Stimulated activated naive CD8-positive, alpha-beta T cell treated with anti-CD3 and anti-CD28 coated beads, Interleukin-15, Interleukin-2, amounts not matched to agents 100 ng/mL and 50 ng/mL, for 24 hours (primary cell): ENCODE measurements around the gene ALPI.

Source experiments
- H3K27ac Mint-ChIP-seq: one replicate; pipeline ENCODE4 v1.8.0; 2021; ENCODE audit warnings: mild to moderate bottlenecking, mixed read lengths
- H3K27me3 Mint-ChIP-seq: one replicate; pipeline ENCODE4 v1.8.0; 2021; ENCODE audit warnings: mixed read lengths
- H3K36me3 Mint-ChIP-seq: one replicate; pipeline ENCODE4 v1.8.0; 2021; ENCODE audit warnings: low read depth, mixed read lengths
- H3K4me1 Mint-ChIP-seq: one replicate; pipeline ENCODE4 v1.8.0; 2021; ENCODE audit warnings: low read depth, mixed read lengths
- H3K4me3 Mint-ChIP-seq: one replicate; pipeline ENCODE4 v1.8.0; 2021; ENCODE audit warnings: mild to moderate bottlenecking, mixed read lengths
- H3K9me3 Mint-ChIP-seq: one replicate; pipeline ENCODE4 v1.8.0; 2021; ENCODE audit warnings: mixed read lengths

Gene ALPI

DNA sequence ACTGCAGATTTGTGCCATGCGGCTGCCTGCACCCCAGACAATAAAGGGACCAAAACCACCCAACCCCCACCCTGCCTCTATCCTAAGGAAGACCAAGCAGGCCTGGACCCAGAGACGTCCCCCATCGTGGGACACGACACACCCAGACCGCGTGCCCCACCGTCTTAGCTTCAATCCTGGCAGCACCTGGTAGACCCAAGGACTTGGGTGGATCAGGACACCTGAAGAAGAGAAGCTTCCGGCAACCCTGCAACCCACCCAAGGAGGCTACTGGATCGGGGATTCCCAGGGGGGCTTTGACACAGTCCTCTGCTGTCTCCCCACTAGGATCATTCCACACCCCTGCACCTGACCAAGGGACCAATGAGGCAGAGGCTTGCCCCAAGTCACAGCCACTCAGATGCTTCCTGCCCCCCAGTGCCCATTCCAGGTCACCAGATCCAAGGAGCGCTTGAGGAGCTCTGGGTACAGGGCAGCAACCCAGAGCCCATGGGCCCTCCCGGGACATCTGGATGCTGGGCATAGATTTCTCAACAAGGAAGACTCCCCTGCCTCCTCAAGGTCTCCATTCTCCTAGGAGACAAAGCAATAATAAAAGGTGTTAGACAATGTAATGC lies 3.6 kb downstream of the ALPI start:
- H3K4me1 Mint-ChIP-seq, result no peaks in the 10 kb centered on the region
- H3K27ac Mint-ChIP-seq, result no peak overlapping the region
- H3K4me3 Mint-ChIP-seq, result no peak overlapping the region
- H3K9me3 Mint-ChIP-seq, result no peaks in the 10 kb centered on the region
- H3K36me3 Mint-ChIP-seq, result no peaks in the 10 kb centered on the region
- peaks cover 10% of the 10 kb centered on the region for H3K27me3 Mint-ChIP-seq

DNA sequence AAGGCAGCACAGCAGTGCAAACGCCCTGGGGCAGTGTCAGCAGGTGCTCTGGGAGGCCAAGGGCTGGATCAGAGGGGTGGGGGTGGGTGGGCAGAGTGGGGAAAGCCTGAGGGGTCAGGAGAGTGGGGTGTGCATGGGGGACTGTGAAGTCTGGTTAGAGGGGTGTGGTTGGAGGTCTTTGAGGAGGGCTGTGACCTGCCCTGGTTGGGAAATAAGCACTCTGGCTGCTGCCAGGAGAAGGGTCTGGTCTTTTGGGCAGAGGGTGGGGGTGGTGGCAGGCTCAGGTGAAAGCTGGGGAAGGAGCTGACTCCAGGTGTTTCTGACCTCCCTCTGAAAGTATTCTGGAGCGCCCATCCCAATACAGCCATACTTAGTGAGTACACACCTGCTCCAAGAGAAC lies 4.2 kb downstream of the ALPI start:
- Mint-ChIP-seq H3K36me3 (no peaks in the 10 kb centered on the region), H3K4me3 (no peak overlapping the region)

DNA sequence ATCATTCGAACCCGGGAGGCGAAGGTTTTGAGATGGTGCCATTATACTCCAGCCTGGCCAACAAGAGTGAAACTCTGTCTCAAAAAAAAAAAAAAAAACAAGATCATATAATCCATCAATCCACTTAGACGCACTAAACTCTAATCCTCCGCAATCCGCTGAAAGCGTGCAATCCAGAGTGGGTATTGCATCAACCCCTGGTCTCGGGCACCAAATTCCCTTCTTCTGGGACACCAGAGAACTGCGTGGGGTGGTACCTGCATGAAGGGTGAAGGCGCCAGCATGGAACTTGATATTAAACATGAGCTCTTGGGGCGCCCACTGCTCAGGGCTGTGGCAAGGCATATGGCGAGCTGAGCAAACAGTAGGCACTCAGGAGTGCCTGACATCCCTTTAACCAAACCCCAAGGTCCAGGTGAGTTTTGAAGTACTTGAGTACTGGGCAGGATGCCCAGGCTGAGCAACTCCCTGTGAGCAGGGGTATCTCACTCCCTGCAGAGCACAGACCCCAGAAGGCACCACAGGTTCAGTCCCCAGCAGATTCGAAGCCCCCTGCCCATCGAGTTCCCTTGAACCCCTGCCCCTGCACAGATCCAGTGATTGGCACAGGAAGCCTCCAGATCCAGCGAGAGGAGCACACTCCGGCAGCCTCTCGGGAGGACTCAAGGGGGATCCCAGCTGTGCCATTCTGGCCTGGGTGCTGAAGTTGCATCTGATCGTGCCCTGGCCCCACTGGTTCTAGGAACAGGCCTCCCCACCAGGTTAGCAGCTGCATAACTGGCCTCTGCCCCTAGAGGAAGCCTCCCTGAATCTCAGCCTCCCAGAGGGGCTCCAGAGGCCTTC lies 8.0 kb downstream of the ALPI start:
- H3K27ac Mint-ChIP-seq, result no peak overlapping the region
- no peaks in the 10 kb centered on the region for H3K4me1 Mint-ChIP-seq
- H3K4me3 Mint-ChIP-seq, result no peak overlapping the region
- no peaks in the 10 kb centered on the region for H3K36me3 Mint-ChIP-seq
- peaks cover 6% of the 10 kb centered on the region for H3K27me3 Mint-ChIP-seq
- H3K9me3 Mint-ChIP-seq, result no peaks in the 10 kb centered on the region

More for the DNA sequence above, 4.2 kb downstream of the ALPI start:
- Mint-ChIP-seq H3K27me3 (peaks cover 7% of the 10 kb centered on the region), H3K9me3 (no peaks in the 10 kb centered on the region), H3K27ac (no peak overlapping the region), H3K4me1 (no peaks in the 10 kb centered on the region)

DNA sequence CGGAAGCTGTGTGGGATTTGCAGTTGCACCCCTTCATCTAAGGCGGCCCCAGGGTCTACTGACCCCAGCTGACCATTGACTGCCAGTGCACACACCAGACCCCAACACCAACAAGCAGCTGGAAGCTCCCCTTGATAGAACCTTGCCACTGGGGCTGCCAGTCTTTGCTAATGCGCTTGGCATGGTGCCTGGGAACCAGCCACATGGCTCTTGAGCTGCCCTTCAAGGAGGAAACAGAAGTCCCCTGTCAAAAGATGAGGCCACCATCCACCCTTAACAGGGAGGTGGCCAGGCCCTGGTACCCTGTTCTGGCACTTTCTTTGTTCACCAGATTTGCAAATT lies 8.6 kb downstream of the ALPI start:
- Mint-ChIP-seq H3K27me3 (peaks cover 8% of the 10 kb centered on the region), H3K9me3 (no peaks in the 10 kb centered on the region), H3K4me1 (no peaks in the 10 kb centered on the region), H3K4me3 (no peak overlapping the region), H3K36me3 (no peaks in the 10 kb centered on the region), H3K27ac (no peak overlapping the region)

DNA sequence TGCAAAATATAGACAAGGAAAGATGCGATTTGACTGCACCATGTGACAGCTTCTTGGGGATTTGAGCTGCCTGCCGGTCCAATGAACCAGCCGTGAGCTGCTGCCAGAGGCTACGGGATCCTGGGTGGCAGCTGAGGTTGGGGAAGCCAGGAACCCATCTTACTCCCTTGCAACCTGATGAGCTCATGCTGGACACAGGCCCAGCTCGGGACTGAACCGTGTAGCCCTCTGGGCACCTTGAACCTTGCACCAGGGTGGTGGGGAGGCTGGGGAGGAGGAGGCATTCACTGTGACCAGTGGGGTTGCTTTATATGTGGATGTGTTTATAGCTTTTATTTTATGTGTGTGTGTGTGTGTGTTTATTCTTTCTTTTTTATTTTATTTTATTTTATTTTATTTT lies 9.1 kb downstream of the ALPI start:
- no peak overlapping the region for H3K27ac Mint-ChIP-seq
- H3K4me1 Mint-ChIP-seq, result no peaks in the 10 kb centered on the region
- no peaks in the 10 kb centered on the region for H3K36me3 Mint-ChIP-seq
- H3K27me3 Mint-ChIP-seq, result peaks cover 12% of the 10 kb centered on the region
- H3K9me3 Mint-ChIP-seq, result no peaks in the 10 kb centered on the region
- no peak overlapping the region for H3K4me3 Mint-ChIP-seq

DNA sequence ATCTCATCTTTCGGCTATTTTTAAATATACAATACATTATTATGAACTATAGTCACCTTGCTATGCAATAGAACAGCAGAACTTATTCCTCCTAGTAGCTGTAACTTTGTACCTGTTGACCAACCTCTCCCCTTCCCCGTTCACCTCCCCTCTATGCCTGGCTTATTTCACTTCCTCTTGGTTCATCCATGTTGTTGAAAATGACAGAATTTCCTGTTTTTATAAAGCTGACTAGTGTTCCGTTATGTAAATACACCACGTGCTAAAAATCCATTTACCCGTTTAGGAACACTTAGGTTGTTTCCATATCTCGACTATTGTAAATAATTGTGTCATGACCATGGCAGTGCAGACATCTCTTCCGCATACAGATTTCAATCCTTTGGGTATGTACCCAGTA lies 10.3 kb downstream of the ALPI start:
- Mint-ChIP-seq H3K27me3 (peaks cover 19% of the 10 kb centered on the region), H3K4me1 (no peaks in the 10 kb centered on the region), H3K36me3 (no peaks in the 10 kb centered on the region), H3K4me3 (no peak overlapping the region), H3K27ac (no peak overlapping the region), H3K9me3 (peaks cover under 1% of the 10 kb centered on the region)

DNA sequence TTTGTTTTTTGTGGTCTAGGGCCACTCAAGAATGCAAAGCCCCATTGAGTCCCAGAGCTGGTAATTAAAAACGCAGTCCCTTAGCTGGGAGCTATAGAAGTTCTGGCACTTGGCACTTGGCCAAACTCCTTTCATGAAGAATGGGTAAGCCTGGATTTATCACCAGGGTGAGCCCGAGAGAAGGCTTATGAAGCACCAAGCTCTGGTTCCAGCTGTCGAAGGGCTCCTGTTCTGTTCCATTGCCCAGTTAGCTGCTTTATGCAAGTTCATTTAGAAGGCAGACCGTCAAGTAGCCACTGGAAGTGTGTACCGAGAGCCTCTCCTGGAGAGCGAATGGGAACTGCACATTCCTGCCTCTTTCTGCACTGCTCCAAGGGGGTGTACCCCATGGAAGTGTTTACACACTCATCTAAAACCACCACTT lies 17.5 kb downstream of the ALPI start:
- H3K27ac Mint-ChIP-seq, result no peak overlapping the region
- peaks cover 40% of the 10 kb centered on the region for H3K27me3 Mint-ChIP-seq
- H3K4me1 Mint-ChIP-seq, result no peaks in the 10 kb centered on the region
- H3K36me3 Mint-ChIP-seq, result no peaks in the 10 kb centered on the region
- H3K4me3 Mint-ChIP-seq, result no peak overlapping the region
- peaks cover 19% of the 10 kb centered on the region for H3K9me3 Mint-ChIP-seq

DNA sequence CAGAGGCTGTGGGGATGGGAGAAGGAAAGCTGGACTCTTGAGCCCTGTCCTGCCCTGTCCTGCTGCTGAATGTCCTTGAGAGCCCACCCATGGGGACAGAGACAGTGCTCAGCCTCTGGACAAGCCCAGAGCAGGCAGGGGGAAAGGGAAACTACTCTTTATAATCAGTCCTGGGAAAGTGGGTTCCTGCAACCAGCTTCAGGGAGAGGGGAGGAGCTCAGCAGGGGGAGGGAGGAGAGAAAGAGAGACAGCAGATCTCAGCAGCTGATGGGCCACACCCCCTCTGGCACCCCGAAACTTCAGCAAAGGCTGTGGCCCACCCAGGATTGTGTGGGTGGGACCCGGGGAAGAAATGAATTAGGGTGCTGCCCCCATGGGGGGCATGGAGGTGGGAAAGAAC lies 20.1 kb downstream of the ALPI start:
- Mint-ChIP-seq H3K4me3 (no peak overlapping the region), H3K27me3 (peaks cover 22% of the 10 kb centered on the region), H3K27ac (no peak overlapping the region)

DNA sequence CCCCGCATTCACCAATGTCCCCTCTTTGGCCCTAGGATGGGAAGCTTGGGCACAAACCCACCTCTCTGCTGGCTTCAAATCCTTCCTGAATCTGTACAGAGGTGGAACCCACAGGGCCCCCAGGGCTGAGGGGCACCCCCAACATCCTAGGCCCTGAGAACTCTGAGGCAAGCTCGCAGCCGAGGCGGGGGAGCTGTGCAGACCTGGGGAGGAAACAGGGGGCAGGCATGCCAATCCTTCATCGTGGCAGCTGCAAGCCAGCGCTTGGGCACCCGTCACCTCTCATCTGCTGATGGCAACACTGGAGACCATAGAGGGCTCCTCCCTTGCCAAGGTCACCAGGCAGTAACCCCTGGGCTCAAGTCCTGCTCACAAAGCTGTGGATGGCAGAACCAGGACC lies 20.8 kb downstream of the ALPI start:
- no peaks in the 10 kb centered on the region for H3K36me3 Mint-ChIP-seq
- H3K4me1 Mint-ChIP-seq, result no peaks in the 10 kb centered on the region
- peaks cover 13% of the 10 kb centered on the region for H3K9me3 Mint-ChIP-seq
- peaks cover 16% of the 10 kb centered on the region for H3K27me3 Mint-ChIP-seq
- no peak overlapping the region for H3K27ac Mint-ChIP-seq
- H3K4me3 Mint-ChIP-seq, result no peak overlapping the region

More for the DNA sequence above, 20.1 kb downstream of the ALPI start:
- H3K36me3 Mint-ChIP-seq, result no peaks in the 10 kb centered on the region
- peaks cover 19% of the 10 kb centered on the region for H3K9me3 Mint-ChIP-seq
- H3K4me1 Mint-ChIP-seq, result no peaks in the 10 kb centered on the region

DNA sequence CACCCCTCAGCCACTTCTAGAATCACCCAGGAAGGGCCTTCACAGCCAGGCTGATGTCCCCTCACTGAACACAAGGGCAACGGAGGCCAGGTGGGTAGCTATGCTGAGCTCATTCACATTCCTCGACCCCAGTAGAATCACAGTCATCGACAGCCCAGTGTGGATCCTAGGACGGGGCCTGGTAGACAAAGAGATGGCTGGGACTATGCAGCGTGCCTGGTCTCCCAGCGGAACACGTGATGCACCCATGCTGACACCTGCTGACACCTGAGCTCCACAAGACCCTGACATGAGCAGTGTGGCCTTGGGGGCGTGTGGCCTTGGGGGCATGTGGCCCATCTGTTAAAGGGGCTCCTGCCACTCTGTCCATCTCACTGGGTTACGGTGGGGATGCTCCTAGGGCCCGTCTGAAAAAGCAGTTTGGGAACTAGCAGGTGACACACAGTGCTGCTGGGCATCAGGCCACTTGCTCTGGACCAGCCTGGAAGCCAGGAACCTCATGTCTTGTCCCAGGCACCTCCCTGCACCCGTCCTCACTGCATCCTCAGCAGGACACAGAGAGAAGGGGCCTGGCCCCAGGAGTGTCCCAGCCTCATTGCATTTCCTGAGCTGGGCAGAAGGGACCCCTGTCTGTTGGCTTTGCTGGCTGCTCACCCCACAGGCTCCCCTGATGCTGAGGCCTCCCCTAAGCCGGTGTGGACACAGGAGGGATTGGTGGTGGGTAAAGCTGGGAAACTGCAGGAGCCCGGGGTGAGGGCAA lies 22.0 kb downstream of the ALPI start:
- Mint-ChIP-seq H3K9me3 (peaks cover 1% of the 10 kb centered on the region), H3K36me3 (no peaks in the 10 kb centered on the region), H3K27ac (no peak overlapping the region), H3K4me3 (no peak overlapping the region), H3K4me1 (no peaks in the 10 kb centered on the region), H3K27me3 (peaks cover 5% of the 10 kb centered on the region)

DNA sequence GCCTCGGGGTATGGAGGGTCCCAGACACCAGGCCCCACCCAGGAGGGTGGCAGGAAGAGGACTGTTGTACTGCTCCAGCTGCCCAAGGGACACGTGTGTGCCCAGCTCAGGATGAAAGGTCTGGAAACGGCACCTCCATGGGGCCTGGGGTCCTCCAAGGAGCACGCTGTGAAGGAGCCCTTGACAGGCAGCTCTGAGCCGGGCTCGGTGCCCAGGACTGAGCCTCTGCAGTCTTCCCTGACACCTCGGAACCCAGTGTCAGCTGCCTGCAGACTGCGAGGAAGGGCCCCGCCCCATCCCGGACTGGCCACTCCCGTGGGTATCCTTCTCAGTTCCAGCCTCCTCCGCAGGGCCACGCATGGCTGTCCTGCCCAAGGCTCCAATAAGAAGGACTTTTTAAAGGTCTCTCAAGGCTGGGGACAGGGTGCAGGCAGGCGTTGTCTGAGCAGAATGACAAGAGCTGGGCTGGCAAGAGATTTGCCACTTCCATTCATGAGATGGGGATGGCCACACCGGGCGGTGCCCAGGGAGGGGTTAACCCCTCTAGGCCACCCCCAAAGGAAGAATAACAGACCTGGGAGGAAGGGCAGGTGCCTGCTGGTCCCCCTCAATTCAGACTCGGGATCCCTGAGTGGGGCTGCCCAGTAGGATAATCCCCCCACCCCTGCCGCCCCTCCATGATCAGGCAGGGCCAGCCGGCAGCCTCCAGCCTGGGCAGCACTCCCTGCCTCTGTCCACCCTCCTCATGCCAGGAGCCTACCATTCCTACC lies 22.8 kb downstream of the ALPI start:
- Mint-ChIP-seq H3K36me3 (no peaks in the 10 kb centered on the region), H3K27me3 (peaks cover 4% of the 10 kb centered on the region), H3K4me3 (no peak overlapping the region), H3K9me3 (no peaks in the 10 kb centered on the region), H3K27ac (no peak overlapping the region), H3K4me1 (no peaks in the 10 kb centered on the region)

DNA sequence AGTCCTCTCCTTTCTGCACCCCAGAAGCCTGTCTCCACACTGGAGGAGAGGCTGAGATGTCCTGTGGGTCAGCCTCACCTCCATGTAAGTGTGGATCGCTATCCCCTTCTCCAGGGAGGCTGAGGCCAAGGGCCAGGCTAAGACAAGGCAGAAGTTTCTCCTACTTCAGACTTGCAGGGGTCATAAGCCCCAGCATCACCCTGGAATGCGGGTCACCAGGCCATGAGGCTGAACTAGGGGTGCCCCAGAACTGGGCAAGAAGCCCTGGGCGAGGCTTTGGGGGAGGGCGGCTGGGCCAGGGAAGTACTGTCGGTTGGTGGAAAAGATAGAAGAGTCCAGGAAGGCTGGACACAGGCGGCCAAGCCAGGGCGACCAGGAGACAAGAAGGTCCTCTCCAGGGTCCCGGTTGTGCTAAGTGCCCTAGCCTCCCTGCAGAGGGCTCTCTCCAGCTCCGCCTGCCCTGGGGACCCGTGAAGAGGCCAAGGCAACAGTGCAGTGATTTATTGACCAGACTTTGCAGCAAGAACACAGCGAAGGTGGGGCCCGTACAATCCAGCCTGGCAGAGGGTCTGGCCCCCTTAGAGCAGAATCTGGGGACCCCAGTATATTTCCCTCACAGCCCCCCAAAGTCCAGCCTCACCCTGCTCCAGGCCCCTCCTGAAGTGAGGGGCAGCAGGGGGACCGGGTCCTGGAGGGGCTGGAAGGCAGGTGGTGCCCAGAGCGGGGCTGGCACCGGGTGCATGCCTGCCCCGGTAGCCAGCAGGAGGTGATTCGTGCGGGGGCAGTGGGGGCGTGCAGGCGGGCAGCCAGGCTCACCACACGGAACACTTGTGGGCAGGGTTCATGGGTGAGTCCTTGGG lies 23.6 kb downstream of the ALPI start:
- Mint-ChIP-seq H3K4me3 (no peak overlapping the region), H3K27me3 (peaks cover 8% of the 10 kb centered on the region), H3K4me1 (no peaks in the 10 kb centered on the region), H3K9me3 (no peaks in the 10 kb centered on the region), H3K27ac (no peak overlapping the region), H3K36me3 (no peaks in the 10 kb centered on the region)

DNA sequence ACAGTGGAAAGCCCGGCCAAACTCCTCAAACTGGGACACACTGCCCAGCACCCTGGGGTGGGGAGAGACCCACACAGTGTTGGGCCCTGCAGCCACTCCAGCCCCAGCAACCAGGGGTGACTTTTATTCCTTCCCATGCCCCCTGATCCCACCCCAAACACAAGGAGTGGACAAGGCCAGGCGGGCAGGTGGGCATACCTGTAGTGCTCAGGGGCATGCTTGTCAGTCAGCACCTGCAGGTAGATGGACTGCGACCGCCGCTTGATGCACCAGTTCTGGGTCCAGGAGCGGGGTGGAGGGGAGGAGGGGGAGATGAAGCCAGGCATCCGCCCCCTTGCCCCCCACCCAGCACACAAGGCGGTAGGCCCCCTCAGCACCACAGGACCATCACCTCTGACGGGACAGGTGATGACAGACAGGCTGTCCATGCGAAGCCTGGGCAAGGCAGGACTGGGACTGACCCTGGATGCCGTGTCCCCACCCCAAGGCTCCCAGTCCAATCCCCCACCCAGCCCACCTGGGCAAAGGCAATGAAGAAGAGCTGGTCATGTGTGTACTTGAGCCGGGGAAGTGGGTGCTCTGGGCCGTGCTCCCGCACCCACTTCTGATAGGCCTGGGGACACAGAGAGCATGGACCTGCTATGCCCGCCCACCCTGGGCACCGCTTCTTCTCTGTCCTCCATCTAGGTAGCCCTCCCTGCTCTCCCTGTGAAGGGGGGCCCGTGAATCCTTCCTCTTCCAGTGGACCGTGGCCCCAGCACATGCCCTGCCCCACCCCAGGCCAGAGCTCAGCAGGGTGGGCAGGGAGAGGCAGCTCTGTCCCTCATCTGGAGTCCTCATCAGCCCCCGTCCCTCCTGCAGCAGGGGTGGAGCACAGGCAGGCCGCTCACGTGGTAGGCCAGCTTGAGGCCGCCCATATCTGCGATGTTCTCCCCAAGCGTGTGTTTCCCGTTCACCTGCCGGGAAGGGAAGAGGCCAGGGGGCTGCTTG lies 24.5 kb downstream of the ALPI start:
- Mint-ChIP-seq H3K4me1 (peaks cover 5% of the 10 kb centered on the region), H3K36me3 (no peaks in the 10 kb centered on the region), H3K27ac (no peak overlapping the region), H3K9me3 (no peaks in the 10 kb centered on the region), H3K27me3 (peaks cover 16% of the 10 kb centered on the region), H3K4me3 (no peak overlapping the region)
